ENCODE measurements around the gene SKIL.

DNA sequence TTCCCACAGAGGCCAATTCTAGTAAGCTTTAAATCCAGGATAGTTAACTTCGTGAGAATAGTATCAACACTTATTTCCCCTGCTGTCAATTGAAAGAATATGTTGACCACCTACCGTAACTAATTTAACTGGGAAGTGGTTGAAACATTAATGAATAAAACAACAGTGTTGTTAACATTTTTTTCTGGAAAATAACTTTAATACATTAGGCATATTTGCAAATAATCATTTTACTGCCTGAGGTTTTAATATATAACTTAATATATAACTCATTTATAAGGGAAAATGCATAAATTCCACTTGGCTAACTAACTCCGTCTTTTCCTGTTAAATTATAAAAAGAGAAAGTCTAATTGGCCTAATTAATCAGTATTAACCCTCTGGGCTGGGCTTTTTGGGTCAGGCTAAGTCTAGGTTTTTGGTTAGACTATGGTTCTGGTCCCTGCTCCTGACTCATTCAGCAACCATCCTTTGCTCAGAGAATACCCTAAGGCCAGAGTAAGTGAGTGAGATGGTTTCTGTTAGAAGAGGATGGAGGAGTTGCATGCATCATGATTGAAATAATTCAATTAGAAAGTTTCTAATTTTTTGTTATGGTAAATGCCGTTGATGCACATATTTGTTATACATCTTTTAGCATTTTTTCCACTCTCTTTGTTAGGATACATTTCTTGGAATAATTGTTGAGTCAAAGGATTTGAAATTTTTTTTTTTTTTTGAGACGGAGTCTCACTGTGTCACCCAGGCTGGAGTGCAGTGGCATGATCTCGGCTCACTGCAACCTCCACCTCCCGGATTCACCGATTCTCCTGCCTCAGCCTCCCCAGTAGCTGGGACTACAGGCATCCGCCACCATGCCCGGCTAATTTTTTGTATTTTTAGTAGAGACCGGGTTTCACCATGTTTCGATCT, 10.8 kb upstream of the SKIL start:
- TF ChIP-seq, protein P1, sequence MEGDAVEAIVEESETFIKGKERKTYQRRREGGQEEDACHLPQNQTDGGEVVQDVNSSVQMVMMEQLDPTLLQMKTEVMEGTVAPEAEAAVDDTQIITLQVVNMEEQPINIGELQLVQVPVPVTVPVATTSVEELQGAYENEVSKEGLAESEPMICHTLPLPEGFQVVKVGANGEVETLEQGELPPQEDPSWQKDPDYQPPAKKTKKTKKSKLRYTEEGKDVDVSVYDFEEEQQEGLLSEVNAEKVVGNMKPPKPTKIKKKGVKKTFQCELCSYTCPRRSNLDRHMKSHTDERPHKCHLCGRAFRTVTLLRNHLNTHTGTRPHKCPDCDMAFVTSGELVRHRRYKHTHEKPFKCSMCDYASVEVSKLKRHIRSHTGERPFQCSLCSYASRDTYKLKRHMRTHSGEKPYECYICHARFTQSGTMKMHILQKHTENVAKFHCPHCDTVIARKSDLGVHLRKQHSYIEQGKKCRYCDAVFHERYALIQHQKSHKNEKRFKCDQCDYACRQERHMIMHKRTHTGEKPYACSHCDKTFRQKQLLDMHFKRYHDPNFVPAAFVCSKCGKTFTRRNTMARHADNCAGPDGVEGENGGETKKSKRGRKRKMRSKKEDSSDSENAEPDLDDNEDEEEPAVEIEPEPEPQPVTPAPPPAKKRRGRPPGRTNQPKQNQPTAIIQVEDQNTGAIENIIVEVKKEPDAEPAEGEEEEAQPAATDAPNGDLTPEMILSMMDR (IDR thresholded peaks at IDR 0.05), result no peak
- TF ChIP-seq POLR2AphosphoS5 (IDR thresholded peaks at IDR 0.05) (no peak), POLR2A (IDR thresholded peaks at IDR 0.05) (no peak), EP300 (IDR thresholded peaks at IDR 0.05) (no peak)
